SK-N-MC (cell line): ENCODE data around the gene BRAP.
"Not testable (repeated sequence)": the region's sequence is repeated elsewhere in the genome, so short reads cannot be mapped to it uniquely, and the experiment has no call there.

Experiments
- DNase-seq: peaks from one replicate; pipeline ENCODE4 v3.0.0-alpha.2; 2011; ENCODE audit warnings: low read depth, low spot score
- H3K27ac ChIP-seq: fragments of 200-600 bp; sonication (generic); 2 replicates; pipeline ENCODE4 v1.5.1; 2016; ENCODE audit warnings: mixed run types
- H3K36me3 ChIP-seq: fragments of 200-600 bp; sonication (generic); 2 replicates; pipeline ENCODE4 v1.6.1; 2017; ENCODE audit warnings: antibody characterized with exemption, low read length, mixed read lengths; ENCODE audit not compliant: insufficient read depth
- H3K4me3 ChIP-seq: fragments of 200-600 bp; sonication (generic); 2 replicates; pipeline ENCODE4 v1.5.1; 2016
- H3K9ac ChIP-seq: fragments of 200-600 bp; sonication (generic); 2 replicates; pipeline ENCODE4 v1.8.0; 2017; ENCODE audit warnings: mixed run types, mixed read lengths; ENCODE audit not compliant: insufficient read length
- H3K9me3 ChIP-seq: fragments of 200-600 bp; sonication (generic); 2 replicates; pipeline ENCODE4 v1.6.1; 2017; ENCODE audit warnings: low read depth, mild to moderate bottlenecking, antibody characterized with exemption, low read length, moderate library complexity, mixed read lengths
- EZH2 ChIP-seq: fragments of 200-600 bp; sonication (generic); IDR thresholded peaks from one replicate; pipeline ENCODE4 v1.6.1; 2017; ENCODE audit warnings: antibody characterized with exemption
- FOXP2 ChIP-seq: optimal IDR thresholded peaks from 2 replicates; pipeline ENCODE3; 2011; ENCODE audit warnings: mild to moderate bottlenecking, moderate library complexity; ENCODE audit not compliant: insufficient read depth; ENCODE audit errors: extremely low read length, control extremely low read depth
- POLR2AphosphoS5 ChIP-seq: IDR thresholded peaks from 2 replicates; pipeline ENCODE4 v1.6.1; 2012; ENCODE audit warnings: mild to moderate bottlenecking, low read depth, low read length, borderline replicate concordance

Gene BRAP

DNA sequence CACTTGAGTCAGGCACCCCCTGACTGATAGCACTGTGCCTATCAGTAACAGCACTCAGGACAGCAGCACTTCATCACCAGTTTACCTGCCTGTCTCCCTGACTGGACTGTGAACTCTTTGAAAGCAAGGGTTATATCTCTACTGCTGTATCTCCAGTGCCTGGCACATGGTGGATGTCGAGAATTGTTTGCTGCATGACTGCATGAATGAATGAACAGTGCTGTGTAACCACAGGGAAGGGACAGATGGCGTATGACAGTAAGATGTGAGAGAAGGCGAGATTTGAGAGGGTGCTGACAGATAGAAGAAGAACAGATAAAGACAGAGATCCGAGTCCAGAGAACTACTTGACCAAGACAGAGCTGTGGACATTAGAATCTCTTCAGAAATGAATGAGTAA is 29.7 kb downstream of the BRAP start:
- Histone ChIP-seq H3K9me3 (no peaks in the 10 kb centered on the region), H3K27ac (no peak overlapping the region), H3K36me3 (peaks cover 50% of the 10 kb centered on the region), H3K9ac (no peak overlapping the region), H3K4me3 (no peak overlapping the region)
- TF ChIP-seq POLR2AphosphoS5 (no peak), EZH2 (no peak), FOXP2 (no peak)
- DNase-seq = no peak

DNA sequence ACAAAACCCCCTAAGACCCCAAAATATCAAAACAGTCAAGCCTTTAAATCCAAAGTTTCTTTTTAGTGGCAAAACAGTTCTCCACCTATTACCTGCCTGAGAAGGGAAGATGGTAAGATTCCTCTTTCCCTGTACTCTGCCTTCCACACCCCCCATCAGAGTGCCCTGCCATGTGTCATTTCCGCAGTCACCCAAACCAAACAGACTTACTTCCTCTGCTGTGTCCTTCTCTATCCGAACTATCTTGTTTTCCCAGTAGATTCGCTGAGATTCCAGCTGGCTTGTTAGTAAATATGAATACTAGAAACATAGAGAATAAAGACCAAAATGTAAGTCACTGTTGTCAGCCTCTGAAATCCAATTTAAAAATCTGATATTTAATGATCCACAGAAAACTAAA is 30.4 kb downstream of the BRAP start:
- no peak for TF ChIP-seq EZH2
- no peak for TF ChIP-seq FOXP2
- no peak for TF ChIP-seq POLR2AphosphoS5

DNA sequence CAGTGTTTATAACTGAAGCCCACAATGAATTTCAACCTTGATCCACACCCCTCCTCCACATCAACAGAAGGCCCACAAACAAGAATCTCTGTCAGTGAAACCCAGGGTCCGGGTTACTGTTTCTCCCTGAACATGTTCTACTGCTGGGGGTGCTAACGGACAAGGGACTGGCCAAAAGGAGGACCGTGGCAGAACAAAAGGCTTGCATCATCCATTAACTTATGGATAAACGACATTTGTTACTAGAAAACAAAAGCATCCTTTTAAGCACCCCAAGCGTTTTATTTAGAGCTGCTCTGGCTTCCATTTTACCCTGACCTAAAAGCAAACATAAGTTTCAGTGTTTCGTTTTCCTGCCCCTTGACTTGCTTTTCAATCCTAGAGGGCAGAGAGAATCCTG is 32.2 kb downstream of the BRAP start:
- Histone ChIP-seq H3K36me3 (peaks cover 48% of the 10 kb centered on the region), H3K4me3 (no peak overlapping the region), H3K9ac (no peak overlapping the region), H3K27ac (no peak overlapping the region), H3K9me3 (no peaks in the 10 kb centered on the region)
- DNase-seq = no peak
- TF ChIP-seq EZH2 (no peak), POLR2AphosphoS5 (no peak), FOXP2 (no peak)

More for the DNA sequence above, 30.4 kb downstream of the BRAP start:
- H3K27ac ChIP-seq = no peak overlapping the region
- no peak overlapping the region for H3K4me3 ChIP-seq
- no peaks in the 10 kb centered on the region for H3K9me3 ChIP-seq
- no peak overlapping the region for H3K9ac ChIP-seq
- DNase-seq = no peak
- H3K36me3 ChIP-seq = peaks cover 50% of the 10 kb centered on the region

DNA sequence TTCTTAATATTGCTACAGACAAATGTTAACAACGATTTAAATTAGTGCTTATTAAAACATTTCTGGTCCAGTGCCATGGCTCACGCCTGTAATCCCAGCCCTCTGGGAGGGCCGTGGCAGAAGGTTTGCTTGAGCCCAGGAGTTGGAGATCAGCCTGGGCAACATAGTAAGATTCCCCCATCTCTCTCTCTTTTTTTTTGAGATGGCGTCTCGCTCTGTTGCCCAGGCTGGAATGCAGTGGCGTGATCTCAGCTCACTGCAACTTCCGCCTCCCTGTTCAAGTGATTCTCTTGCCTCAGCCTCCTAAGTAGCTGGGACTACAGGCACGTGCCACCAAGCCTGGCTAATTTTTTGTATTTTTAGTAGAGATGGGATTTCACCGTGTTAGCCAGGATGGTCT is 33.2 kb downstream of the BRAP start:
- not testable (repeated sequence) for H3K9me3 ChIP-seq, H3K4me3 ChIP-seq, H3K9ac ChIP-seq, H3K27ac ChIP-seq, DNase-seq
- peaks cover 47% of the 10 kb centered on the region for H3K36me3 ChIP-seq

DNA sequence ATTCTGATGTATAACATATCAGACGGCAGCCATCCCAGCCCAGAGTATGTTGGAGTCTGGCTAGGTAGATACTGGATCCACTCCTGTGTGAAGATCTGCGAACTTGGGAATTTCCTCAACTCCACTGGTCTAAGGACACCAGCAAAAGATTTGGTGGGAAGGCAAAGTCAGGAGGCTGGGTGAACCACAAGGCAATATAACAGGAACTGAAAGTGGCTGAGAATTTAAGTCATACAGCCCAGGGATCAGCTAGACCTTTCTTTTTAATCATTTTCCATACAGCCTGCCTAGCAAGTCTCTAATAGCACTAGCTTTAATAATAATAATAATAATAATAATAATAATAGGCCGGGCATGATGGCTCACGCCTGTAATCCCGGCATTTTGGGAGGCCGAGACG is 34.8 kb downstream of the BRAP start:
- no peak overlapping the region for H3K4me3 ChIP-seq
- no peak overlapping the region for H3K9ac ChIP-seq
- DNase-seq = no peak
- H3K9me3 ChIP-seq = no peaks in the 10 kb centered on the region
- TF ChIP-seq EZH2 (no peak), POLR2AphosphoS5 (no peak), FOXP2 (no peak)
- peaks cover 53% of the 10 kb centered on the region for H3K36me3 ChIP-seq
- no peak overlapping the region for H3K27ac ChIP-seq

GRCh38 chr12:111645433-111645832 is 40.3 kb downstream of the BRAP start:
- TF ChIP-seq FOXP2 (no peak), EZH2 (no peak), POLR2AphosphoS5 (no peak)
- Histone ChIP-seq H3K9me3 (no peaks in the 10 kb centered on the region), H3K36me3 (peaks cover 53% of the 10 kb centered on the region), H3K9ac (no peak overlapping the region), H3K4me3 (no peak overlapping the region), H3K27ac (no peak overlapping the region)
- no peak for DNase-seq

- Histone ChIP-seq H3K9ac (no peak overlapping the region), H3K36me3 (peaks cover 40% of the 10 kb centered on the region), H3K4me3 (no peak overlapping the region), H3K9me3 (no peaks in the 10 kb centered on the region), H3K27ac (0 out of 2 replicates have a peak overlapping the region, but pooled peaks have one; percentile 54)
- TF ChIP-seq FOXP2 = no peak
- TF ChIP-seq POLR2AphosphoS5 = no peak
- no peak for TF ChIP-seq EZH2
- DNase-seq = no peak
Measured at GRCh38 chr12:111643427-111643826, 42.3 kb downstream of the BRAP start.

DNA sequence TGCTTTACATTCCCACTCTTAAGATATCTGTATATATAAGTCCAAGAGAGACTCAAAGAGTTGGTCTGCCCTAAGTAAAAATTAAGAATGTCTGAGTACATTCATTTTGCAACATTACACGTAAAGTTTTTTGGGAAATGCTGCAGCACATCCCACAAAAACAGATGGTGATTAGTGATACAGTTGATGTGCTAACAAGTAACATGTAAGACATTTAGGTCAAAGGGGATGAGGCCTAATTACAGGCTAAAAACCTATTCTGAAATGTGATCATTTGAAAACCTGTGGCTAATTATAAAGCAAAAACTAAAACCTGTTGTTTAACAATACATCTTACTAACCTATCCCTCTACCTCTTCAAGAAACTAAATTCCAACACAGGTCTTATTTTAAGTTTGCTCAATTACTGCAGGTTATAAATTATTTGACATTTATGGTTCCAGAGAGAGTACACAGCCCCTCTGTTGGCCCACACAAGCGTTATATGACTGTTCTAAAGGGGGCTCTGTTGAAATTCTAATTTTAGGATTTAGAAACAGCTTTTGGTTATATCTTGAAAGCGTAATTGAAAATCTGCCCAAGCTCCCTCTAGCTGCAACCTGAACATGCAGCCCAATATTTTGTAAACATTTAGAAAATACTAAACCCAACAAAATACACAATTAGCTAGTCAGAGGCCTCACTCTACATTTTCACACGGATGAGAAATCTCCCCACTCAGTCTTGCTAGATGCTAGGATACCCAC is 42.9 kb downstream of the BRAP start:
- Histone ChIP-seq H3K9ac (no peak overlapping the region), H3K9me3 (no peaks in the 10 kb centered on the region), H3K36me3 (peaks cover 40% of the 10 kb centered on the region), H3K27ac (peak overlapping the region; percentile 54; the same call in 1 of the 2 replicates), H3K4me3 (no peak overlapping the region)
- TF ChIP-seq POLR2AphosphoS5 (no peak), EZH2 (no peak), FOXP2 (no peak)
- DNase-seq = no peak

GRCh38 chr12:111640506-111640905 is 45.2 kb downstream of the BRAP start:
- H3K9me3 ChIP-seq = no peaks in the 10 kb centered on the region
- no peak for DNase-seq
- no peak overlapping the region for H3K4me3 ChIP-seq
- H3K9ac ChIP-seq = no peak overlapping the region
- no peak for TF ChIP-seq POLR2AphosphoS5
- TF ChIP-seq EZH2 = no peak
- no peak for TF ChIP-seq FOXP2
- peaks cover 21% of the 10 kb centered on the region for H3K36me3 ChIP-seq
- no peak overlapping the region for H3K27ac ChIP-seq
